Neural cell (in vitro differentiated cells): ENCODE measurements around the gene NUCB1. TPM values are rescaled to one million over a fixed set of nuclear protein-coding genes. Genes with fewer than 3 reads are reported as not detected.
"Not testable (repeated sequence)": the region's sequence is repeated elsewhere in the genome, so short reads cannot be mapped to it uniquely, and the experiment has no call there.

Experiments used
- H2AFZ ChIP-seq: fragments of 200-600, 300-800 bp; sonication (generic), shearing (Covaris generic); 2 replicates; pipeline ENCODE4 v1.6.0; 2014; ENCODE audit warnings: low read depth, mild to moderate bottlenecking, antibody characterized with exemption, low read length, moderate library complexity
- H3F3A ChIP-seq: fragments of 200-600 bp; shearing (Covaris generic); 2 replicates; pipeline ENCODE4 v1.6.1; 2016; ENCODE audit warnings: mild to moderate bottlenecking, moderate library complexity, mixed read lengths, antibody characterized with exemption, low read length; ENCODE audit not compliant: insufficient read depth, poor library complexity, severe bottlenecking
- H3K27ac ChIP-seq: fragments of 200-600, 300-800 bp; sonication (generic), shearing (Covaris generic); 2 replicates; pipeline ENCODE4 v1.5.1; 2014; ENCODE audit warnings: mild to moderate bottlenecking, low read length, moderate library complexity
- H3K27me3 ChIP-seq: fragments of 300-800, 200-600 bp; sonication (generic), shearing (Covaris generic); 2 replicates; pipeline ENCODE4 v1.6.0; 2014; ENCODE audit warnings: mild to moderate bottlenecking, low read depth, low read length, moderate library complexity; ENCODE audit not compliant: insufficient read depth
- H3K36me3 ChIP-seq: fragments of 300-800, 200-600 bp; sonication (generic), shearing (Covaris generic); 2 replicates; pipeline ENCODE4 v1.5.1; 2014; ENCODE audit warnings: mild to moderate bottlenecking, antibody characterized with exemption, low read length, moderate library complexity; ENCODE audit not compliant: insufficient read depth
- H3K4me2 ChIP-seq: fragments of 300-800, 200-600 bp; sonication (generic), shearing (Covaris generic); 2 replicates; pipeline ENCODE4 v1.6.0; 2014; ENCODE audit warnings: mild to moderate bottlenecking, low read length
- H3K4me3 ChIP-seq: fragments of 300-800, 200-600 bp; sonication (generic), shearing (Covaris generic); 2 replicates; pipeline ENCODE4 v1.5.1; 2014; ENCODE audit warnings: mild to moderate bottlenecking, low read length, moderate library complexity
- H3K79me2 ChIP-seq: fragments of 200-600 bp; shearing (Covaris generic); replicated peaks from 2 replicates; pipeline ENCODE4 v1.6.0; 2014; ENCODE audit warnings: mild to moderate bottlenecking, low read length, moderate library complexity; ENCODE audit not compliant: insufficient read depth
- H3K9ac ChIP-seq: fragments of 300-800, 200-600 bp; sonication (generic), shearing (Covaris generic); 2 replicates; pipeline ENCODE4 v1.6.1; 2016; ENCODE audit warnings: mild to moderate bottlenecking, low read length, mixed read lengths
- H3K9me2 ChIP-seq: fragments of 200-600 bp; shearing (Covaris generic); 2 replicates; pipeline ENCODE4 v1.6.1; 2016; ENCODE audit warnings: mild to moderate bottlenecking, low read length, mixed read lengths; ENCODE audit not compliant: insufficient read depth
- H3K9me3 ChIP-seq: fragments of 200-600, 300-800 bp; sonication (generic), shearing (Covaris generic); 2 replicates; pipeline ENCODE4 v1.6.1; 2016; ENCODE audit warnings: mild to moderate bottlenecking, mixed run types, low read length, moderate library complexity, mixed read lengths
- H4K20me1 ChIP-seq: fragments of 200-600 bp; shearing (Covaris generic); 2 replicates; pipeline ENCODE4 v1.6.1; 2016; ENCODE audit warnings: mild to moderate bottlenecking, mixed run types; ENCODE audit not compliant: insufficient read depth
- EP300 ChIP-seq: fragments of 450-650 bp; conservative IDR thresholded peaks from 2 replicates; pipeline ENCODE4 v1.6.1; 2014; ENCODE audit warnings: antibody characterized with exemption, mild to moderate bottlenecking, moderate library complexity; ENCODE audit not compliant: poor library complexity, severe bottlenecking
- EZH2 ChIP-seq: fragments of 200-600, 300-800 bp; shearing (Covaris generic), sonication (generic); IDR thresholded peaks from 2 replicates; pipeline ENCODE4 v1.6.1; 2014; ENCODE audit warnings: antibody characterized with exemption, low read length, borderline replicate concordance, mild to moderate bottlenecking; ENCODE audit not compliant: insufficient read depth, poor library complexity, severe bottlenecking
- MXI1 ChIP-seq: fragments of 450-650 bp; conservative IDR thresholded peaks from 2 replicates; pipeline ENCODE4 v1.6.1; 2014; ENCODE audit warnings: antibody characterized with exemption, mild to moderate bottlenecking; ENCODE audit not compliant: poor library complexity, severe bottlenecking
- POLR2AphosphoS5 ChIP-seq: IDR thresholded peaks from 2 replicates; pipeline ENCODE4 v1.6.1; 2012
- RAD21 ChIP-seq: fragments of 450-650 bp; conservative IDR thresholded peaks from 2 replicates; pipeline ENCODE4 v1.6.1; 2014; ENCODE audit warnings: antibody characterized with exemption, mild to moderate bottlenecking, moderate library complexity
- REST ChIP-seq: IDR thresholded peaks from 2 replicates; pipeline ENCODE4 v1.6.1; 2012; ENCODE audit warnings: borderline replicate concordance
- SMC3 ChIP-seq: fragments of 450-650 bp; conservative IDR thresholded peaks from 2 replicates; pipeline ENCODE4 v1.6.1; 2014; ENCODE audit warnings: antibody characterized with exemption, mild to moderate bottlenecking, moderate library complexity; ENCODE audit not compliant: poor library complexity
- TAF1 ChIP-seq: IDR thresholded peaks from 2 replicates; pipeline ENCODE4 v1.6.1; 2012; ENCODE audit warnings: low read depth
- polyA plus RNA-seq: library from polyadenylated mRNA; depleted of rRNA; stranded (reverse); fragments of >200 nt; gene quantifications from 2 replicates; pipeline ENCODE4 v1.2.3, GENCODE V29; 2014
- TF ChIP-seq, protein P1 (sequence below): fragments of 450-650 bp; IDR thresholded peaks from 2 replicates; pipeline ENCODE4 v1.5.1; 2014; ENCODE audit warnings: antibody characterized with exemption, mild to moderate bottlenecking, moderate library complexity; ENCODE audit not compliant: poor library complexity, severe bottlenecking

NUCB1 gene
- polyA plus RNA-seq, 1 donor from 2014 or later: 80.0 TPM

DNA sequence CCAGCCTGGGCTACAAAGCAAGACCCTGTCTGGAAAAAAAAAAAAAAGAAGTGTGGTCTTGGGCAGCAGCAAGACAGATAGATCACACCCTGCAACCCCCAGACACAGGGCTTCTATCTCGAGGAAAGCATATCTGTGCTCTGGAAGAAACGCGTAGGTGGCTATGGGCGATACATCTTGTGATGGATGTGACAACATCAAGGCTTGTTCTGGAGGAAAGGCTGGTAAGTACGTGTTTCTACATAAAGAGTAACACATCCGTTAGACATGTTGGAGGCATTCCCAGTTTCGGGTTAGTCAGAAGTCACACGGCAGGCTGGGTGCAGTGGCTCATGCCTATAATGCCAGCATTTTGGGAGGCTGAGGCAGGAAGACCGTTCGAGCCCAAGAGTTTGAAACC lies 26.8 kb downstream of the NUCB1 start:
- Histone ChIP-seq H3K9ac (no peak overlapping the region), H3K4me2 (no peak overlapping the region), H3F3A (no peaks in the 10 kb centered on the region), H3K9me3 (no peaks in the 10 kb centered on the region), H3K4me3 (no peak overlapping the region), H3K27me3 (no peaks in the 10 kb centered on the region), H3K27ac (no peak overlapping the region), H4K20me1 (no peaks in the 10 kb centered on the region), H3K36me3 (no peaks in the 10 kb centered on the region), H2AFZ (no peak overlapping the region), H3K79me2 (no peaks in the 10 kb centered on the region), H3K9me2 (no peaks in the 10 kb centered on the region)
- TF ChIP-seq EP300: no peak
- TF ChIP-seq POLR2AphosphoS5: no peak
- no peak for TF ChIP-seq EZH2
- no peak for TF ChIP-seq MXI1
- no peak for TF ChIP-seq SMC3
- TF ChIP-seq TAF1: no peak
- TF ChIP-seq, protein P1, sequence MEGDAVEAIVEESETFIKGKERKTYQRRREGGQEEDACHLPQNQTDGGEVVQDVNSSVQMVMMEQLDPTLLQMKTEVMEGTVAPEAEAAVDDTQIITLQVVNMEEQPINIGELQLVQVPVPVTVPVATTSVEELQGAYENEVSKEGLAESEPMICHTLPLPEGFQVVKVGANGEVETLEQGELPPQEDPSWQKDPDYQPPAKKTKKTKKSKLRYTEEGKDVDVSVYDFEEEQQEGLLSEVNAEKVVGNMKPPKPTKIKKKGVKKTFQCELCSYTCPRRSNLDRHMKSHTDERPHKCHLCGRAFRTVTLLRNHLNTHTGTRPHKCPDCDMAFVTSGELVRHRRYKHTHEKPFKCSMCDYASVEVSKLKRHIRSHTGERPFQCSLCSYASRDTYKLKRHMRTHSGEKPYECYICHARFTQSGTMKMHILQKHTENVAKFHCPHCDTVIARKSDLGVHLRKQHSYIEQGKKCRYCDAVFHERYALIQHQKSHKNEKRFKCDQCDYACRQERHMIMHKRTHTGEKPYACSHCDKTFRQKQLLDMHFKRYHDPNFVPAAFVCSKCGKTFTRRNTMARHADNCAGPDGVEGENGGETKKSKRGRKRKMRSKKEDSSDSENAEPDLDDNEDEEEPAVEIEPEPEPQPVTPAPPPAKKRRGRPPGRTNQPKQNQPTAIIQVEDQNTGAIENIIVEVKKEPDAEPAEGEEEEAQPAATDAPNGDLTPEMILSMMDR: no peak
- no peak for TF ChIP-seq RAD21
- no peak for TF ChIP-seq REST

- H3K79me2 ChIP-seq, H3K9me2 ChIP-seq, H3K27ac ChIP-seq: not testable (repeated sequence)
Measured at GRCh38 chr19:48927692-48928091, 27.6 kb downstream of the NUCB1 start.

More at GRCh38 chr19:48927692-48928091, 27.6 kb downstream of the NUCB1 start:
- H3K27me3 ChIP-seq, H3K9ac ChIP-seq, H3K4me2 ChIP-seq, H3K4me3 ChIP-seq, H2AFZ ChIP-seq, H3K9me3 ChIP-seq, H3F3A ChIP-seq, H4K20me1 ChIP-seq, H3K36me3 ChIP-seq: not testable (repeated sequence)
